Activated CD4-positive, alpha-beta T cell treated with anti-CD3 and anti-CD28 coated beads, Interleukin-2, amount 10 ng/mL, durations not matched to agents 7 days and 5 days (primary cell): ENCODE results near the gene VSTM1. TPM values are rescaled to one million over a fixed set of nuclear protein-coding genes. Genes with fewer than 3 reads are reported as not detected.

Source experiments
- CTCF ChIA-PET: fragments of 350-600 bp; sonication (Branson Sonifier 250); formaldehyde crosslinking; loops from one replicate; lab custom pipeline; 2021; ENCODE audit warnings: antibody characterized with exemption; lab: Charles Lee
- POLR2A ChIA-PET: fragments of 350-600 bp; sonication (Branson Sonifier 250); formaldehyde crosslinking; loops from one replicate; lab custom pipeline; 2021; ENCODE audit warnings: antibody characterized with exemption; lab: Charles Lee
- DNase-seq: peaks from one replicate; pipeline ENCODE4 v3.0.0-alpha.2; 2020
- H3K27ac Mint-ChIP-seq: one replicate; pipeline ENCODE4 v1.8.0; 2021; ENCODE audit warnings: mild to moderate bottlenecking, moderate library complexity, mixed read lengths
- H3K27me3 Mint-ChIP-seq: one replicate; pipeline ENCODE4 v1.8.0; 2021; ENCODE audit warnings: mixed read lengths
- H3K36me3 Mint-ChIP-seq: one replicate; pipeline ENCODE4 v1.8.0; 2021; ENCODE audit warnings: low read depth, mixed read lengths
- H3K4me1 Mint-ChIP-seq: one replicate; pipeline ENCODE4 v1.8.0; 2021; ENCODE audit warnings: mixed read lengths
- H3K4me3 Mint-ChIP-seq: one replicate; pipeline ENCODE4 v1.8.0; 2021; ENCODE audit warnings: mild to moderate bottlenecking, moderate library complexity, mixed read lengths
- H3K9me3 Mint-ChIP-seq: one replicate; pipeline ENCODE4 v1.8.0; 2021; ENCODE audit warnings: mixed read lengths
- total RNA-seq, 2 experiments: library from RNA; stranded (reverse); gene quantifications; one replicate each; pipeline ENCODE4 v1.2.3, GENCODE V29; 2021

The VSTM1 gene
- total RNA-seq, 2 experiments from 2014 or later: not detected

GRCh38 chr19:54021363-54021762 lies 42.3 kb downstream of the VSTM1 start:
- no peak for DNase-seq
- Mint-ChIP-seq H3K27me3 (peaks cover 14% of the 10 kb centered on the region), H3K27ac (no peak overlapping the region), H3K4me1 (peaks cover 11% of the 10 kb centered on the region), H3K4me3 (no peak overlapping the region), H3K9me3 (no peaks in the 10 kb centered on the region), H3K36me3 (no peaks in the 10 kb centered on the region)
- ChIA-PET POLR2A (no interaction called here), CTCF (no interaction called here)

DNA sequence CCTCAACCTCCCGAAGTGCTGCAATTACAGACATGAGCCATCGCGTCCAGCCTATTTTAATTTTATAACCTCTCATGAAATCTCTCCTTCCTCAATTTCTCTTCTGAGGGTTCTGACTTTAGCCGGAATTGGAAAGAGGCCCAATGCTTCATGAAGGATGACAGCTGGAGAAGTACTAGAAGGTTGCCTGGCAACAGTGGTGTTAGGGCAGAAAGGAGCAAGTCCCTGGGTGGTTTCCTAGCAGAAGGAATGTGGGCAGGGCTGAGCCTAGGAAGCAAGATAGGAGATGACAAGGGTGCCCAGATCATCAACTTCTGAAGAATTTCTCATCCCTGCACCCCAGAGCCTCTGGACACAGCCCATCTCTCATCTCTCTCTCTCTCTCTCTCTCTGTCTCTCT lies 46.4 kb downstream of the VSTM1 start:
- H3K27ac Mint-ChIP-seq: no peak overlapping the region
- ChIA-PET CTCF (no interaction called here), POLR2A (no interaction called here)
- H3K4me1 Mint-ChIP-seq: peaks cover 7% of the 10 kb centered on the region
- DNase-seq: no peak
- H3K27me3 Mint-ChIP-seq: peaks cover 6% of the 10 kb centered on the region
- H3K9me3 Mint-ChIP-seq: no peaks in the 10 kb centered on the region
- no peak overlapping the region for H3K4me3 Mint-ChIP-seq
- no peaks in the 10 kb centered on the region for H3K36me3 Mint-ChIP-seq

- Mint-ChIP-seq H3K9me3 (no peaks in the 10 kb centered on the region), H3K4me1 (peaks cover 2% of the 10 kb centered on the region), H3K36me3 (no peaks in the 10 kb centered on the region), H3K4me3 (no peak overlapping the region), H3K27ac (no peak overlapping the region), H3K27me3 (peaks cover 2% of the 10 kb centered on the region)
- CTCF ChIA-PET: interaction anchor here (1.2 kb wide), 1 partner anchor 13 kb away, joined by 3 read pairs; no protein-coding TSS in a partner anchor
- no peak for DNase-seq
- POLR2A ChIA-PET: no interaction called here
Observed at GRCh38 chr19:54014920-54015560, 48.7 kb downstream of the VSTM1 start.

DNA sequence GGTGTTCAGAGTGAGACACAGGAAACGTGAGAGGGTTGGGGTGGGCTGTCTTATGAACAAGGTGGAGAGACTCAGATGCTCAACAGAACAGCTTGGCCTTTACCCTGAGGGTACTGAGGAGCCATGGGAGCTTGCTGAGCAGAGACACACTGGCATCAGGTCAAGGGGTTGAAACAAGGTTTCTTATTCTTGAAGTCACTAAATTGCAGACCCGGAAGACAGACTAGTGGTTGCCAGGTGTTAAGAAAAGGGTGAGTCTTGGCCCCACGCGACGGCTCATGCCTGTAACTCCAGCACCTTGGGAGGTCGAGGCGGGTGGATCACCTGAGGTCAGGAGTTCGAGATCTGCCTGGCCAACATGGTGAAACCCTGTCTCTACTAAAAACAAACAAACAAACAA lies 49.8 kb downstream of the VSTM1 start:
- Mint-ChIP-seq H3K27ac (no peak overlapping the region), H3K4me1 (no peaks in the 10 kb centered on the region), H3K27me3 (peaks cover 2% of the 10 kb centered on the region), H3K36me3 (no peaks in the 10 kb centered on the region), H3K9me3 (no peaks in the 10 kb centered on the region), H3K4me3 (no peak overlapping the region)
- ChIA-PET POLR2A (no interaction called here), CTCF (no interaction called here)
- no peak for DNase-seq

DNA sequence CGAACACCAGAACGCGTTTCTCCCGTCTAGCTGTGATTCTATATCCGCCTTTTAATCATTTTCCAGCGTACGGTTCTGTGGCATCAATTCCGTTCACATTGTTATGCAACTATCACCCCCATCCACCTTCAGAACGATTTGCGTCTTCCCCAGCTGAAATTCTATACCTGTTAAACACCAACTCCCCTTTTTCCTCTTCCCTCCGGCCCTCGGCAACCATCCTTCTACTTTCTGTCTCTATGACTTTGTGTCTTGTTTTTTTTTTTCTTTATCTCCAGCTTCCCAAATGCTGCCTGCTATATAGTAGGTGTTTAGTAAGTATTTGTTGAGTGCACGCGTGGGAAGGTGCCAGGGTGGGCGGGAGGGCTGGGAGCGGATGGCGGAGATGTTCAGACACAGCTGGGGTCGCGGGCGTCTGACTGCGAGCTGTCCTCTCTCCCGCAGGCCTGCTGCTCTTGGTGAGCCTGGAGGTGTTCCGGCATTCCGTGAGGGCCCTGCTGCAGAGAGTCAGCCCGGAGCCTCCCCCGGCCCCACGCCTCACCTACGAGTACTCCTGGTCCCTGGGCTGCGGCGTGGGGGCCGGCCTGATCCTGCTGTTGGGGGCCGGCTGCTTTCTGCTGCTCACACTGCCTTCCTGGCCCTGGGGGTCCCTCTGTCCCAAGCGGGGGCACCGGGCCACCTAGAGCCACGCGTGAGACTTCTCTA lies 52.0 kb downstream of the VSTM1 start:
- CTCF ChIA-PET: interaction anchor here (0.6 kb wide), 1 partner anchor 10 kb away, joined by 3 read pairs; no protein-coding TSS in a partner anchor
- Mint-ChIP-seq H3K27ac (no peak overlapping the region), H3K36me3 (no peaks in the 10 kb centered on the region), H3K27me3 (peaks cover 3% of the 10 kb centered on the region), H3K4me3 (no peak overlapping the region), H3K9me3 (no peaks in the 10 kb centered on the region), H3K4me1 (peaks cover 2% of the 10 kb centered on the region)
- POLR2A ChIA-PET: no interaction called here
- no peak for DNase-seq

GRCh38 chr19:54010474-54010873 lies 53.2 kb downstream of the VSTM1 start:
- Mint-ChIP-seq H3K4me1 (peaks cover 2% of the 10 kb centered on the region), H3K4me3 (no peak overlapping the region), H3K9me3 (no peaks in the 10 kb centered on the region), H3K27ac (no peak overlapping the region), H3K27me3 (peaks cover 3% of the 10 kb centered on the region), H3K36me3 (no peaks in the 10 kb centered on the region)
- no peak for DNase-seq
- ChIA-PET POLR2A (no interaction called here), CTCF (no interaction called here)

GRCh38 chr19:54009440-54009839 lies 54.3 kb downstream of the VSTM1 start:
- H3K9me3 Mint-ChIP-seq: no peaks in the 10 kb centered on the region
- POLR2A ChIA-PET: no interaction called here
- peaks cover 2% of the 10 kb centered on the region for H3K4me1 Mint-ChIP-seq
- H3K36me3 Mint-ChIP-seq: no peaks in the 10 kb centered on the region
- no peak for DNase-seq
- H3K27me3 Mint-ChIP-seq: peaks cover 3% of the 10 kb centered on the region
- H3K4me3 Mint-ChIP-seq: no peak overlapping the region
- CTCF ChIA-PET: interaction anchor here (0.6 kb wide), 1 partner anchor 22 kb away, joined by 3 read pairs; no protein-coding TSS in a partner anchor
- no peak overlapping the region for H3K27ac Mint-ChIP-seq

DNA sequence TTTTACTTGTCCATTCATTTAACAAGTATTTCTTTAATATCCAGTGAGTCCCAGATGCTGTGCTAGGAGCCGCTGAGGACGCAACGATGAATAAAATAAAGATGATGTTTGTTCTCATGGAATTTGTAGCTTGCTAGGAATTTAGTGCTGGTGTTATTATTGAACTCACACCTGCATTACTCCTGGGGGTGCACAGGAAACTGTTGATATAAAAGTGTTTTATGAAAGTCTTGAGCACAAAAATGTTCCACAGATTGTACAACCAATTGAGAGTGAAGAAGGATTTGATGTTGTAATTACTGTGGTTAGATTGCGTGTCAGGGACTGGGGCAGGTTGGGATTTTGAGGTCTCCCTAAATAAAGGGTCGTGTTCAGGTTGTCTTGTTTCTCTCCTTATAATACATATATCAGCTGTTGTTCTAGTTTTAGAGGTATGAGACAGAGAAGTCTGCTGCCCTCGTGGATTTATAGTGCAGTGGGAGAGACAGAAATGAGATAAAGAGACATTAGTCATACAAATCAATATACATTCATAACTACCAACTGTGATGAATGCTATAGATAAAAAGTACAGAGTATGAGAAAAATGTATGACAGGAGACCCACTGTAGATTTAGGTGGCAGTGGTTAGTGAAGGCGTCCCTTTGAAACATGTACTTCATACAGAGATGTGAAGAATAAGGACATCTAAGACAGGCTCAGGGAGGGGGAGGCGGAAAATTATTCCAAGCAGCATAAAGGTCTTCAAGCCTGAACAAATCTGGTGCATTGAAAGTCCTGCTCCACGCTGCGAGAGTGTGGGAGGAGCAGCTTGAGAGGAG lies 61.0 kb downstream of the VSTM1 start:
- DNase-seq: no peak
- Mint-ChIP-seq H3K4me3 (no peak overlapping the region), H3K27me3 (no peaks in the 10 kb centered on the region), H3K36me3 (no peaks in the 10 kb centered on the region), H3K27ac (no peak overlapping the region), H3K4me1 (no peaks in the 10 kb centered on the region), H3K9me3 (no peaks in the 10 kb centered on the region)
- ChIA-PET POLR2A (no interaction called here), CTCF (no interaction called here)

DNA sequence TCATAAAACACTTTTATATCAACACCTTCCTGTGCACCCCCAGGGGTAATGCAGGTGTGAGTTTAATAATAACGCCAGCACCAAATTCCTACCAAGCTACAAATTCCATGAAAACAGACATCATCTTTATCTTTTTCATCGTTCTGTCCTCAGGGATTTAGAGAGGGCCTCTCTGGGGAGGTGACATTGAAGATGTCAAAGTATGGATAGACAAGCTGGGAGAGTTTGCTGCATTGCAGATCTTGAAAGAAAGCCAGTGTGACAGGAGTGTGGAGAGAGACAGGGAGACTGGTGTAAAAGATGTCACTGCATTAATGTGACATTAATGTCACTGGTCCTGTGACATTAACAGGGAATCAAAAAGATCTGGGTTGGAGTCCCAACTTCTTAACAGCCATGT lies 62.2 kb downstream of the VSTM1 start:
- no peak for DNase-seq
- Mint-ChIP-seq H3K27me3 (peaks cover 2% of the 10 kb centered on the region), H3K27ac (no peak overlapping the region), H3K4me3 (no peak overlapping the region), H3K4me1 (no peaks in the 10 kb centered on the region), H3K36me3 (no peaks in the 10 kb centered on the region), H3K9me3 (no peaks in the 10 kb centered on the region)
- CTCF ChIA-PET: interaction anchor here (0.7 kb wide), 1 partner anchor 10 kb away, joined by 3 read pairs; no protein-coding TSS in a partner anchor
- POLR2A ChIA-PET: no interaction called here

DNA sequence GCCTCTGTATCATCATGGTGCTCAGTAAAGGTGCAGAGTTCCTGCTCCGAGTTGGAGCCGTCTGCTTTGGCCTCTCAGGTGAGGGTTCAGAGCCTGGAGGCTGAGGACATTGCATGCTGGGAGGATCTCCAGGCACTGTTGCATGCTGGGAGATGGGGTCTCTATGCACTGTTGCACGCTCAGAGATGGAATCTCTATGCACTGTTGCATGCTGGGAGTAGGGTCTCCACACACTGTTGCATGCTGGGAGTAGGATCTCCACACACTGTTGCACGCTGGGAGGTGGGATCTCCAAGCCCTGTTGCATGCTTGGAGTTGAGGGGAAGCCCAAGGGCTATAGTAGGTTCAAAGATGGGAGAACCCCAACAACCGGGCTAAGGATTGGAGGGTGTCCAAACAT lies 64.0 kb downstream of the VSTM1 start:
- Mint-ChIP-seq H3K36me3 (no peaks in the 10 kb centered on the region), H3K27me3 (peaks cover 15% of the 10 kb centered on the region), H3K27ac (no peak overlapping the region)

DNA sequence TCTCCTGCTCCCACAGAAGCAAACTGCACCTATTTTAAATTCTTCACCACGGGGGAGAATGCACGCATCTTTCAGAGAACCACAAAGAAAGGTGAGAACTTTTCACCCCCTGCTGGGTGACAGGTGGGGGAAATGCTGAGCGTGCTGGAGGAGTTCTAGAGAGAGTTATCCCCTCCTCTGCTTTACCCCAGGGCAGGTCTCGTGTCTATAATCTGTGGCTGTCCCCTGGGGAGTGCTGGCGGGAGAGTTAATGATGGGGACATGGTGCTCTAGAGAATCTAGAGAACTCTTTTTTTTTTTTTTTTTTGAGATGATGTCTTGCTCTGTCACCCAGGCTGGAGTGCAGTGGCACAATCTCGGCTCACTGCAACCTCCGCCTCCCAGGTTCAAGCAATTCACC lies 65.5 kb downstream of the VSTM1 start:
- POLR2A ChIA-PET: no interaction called here
- Mint-ChIP-seq H3K36me3 (no peaks in the 10 kb centered on the region), H3K4me1 (no peaks in the 10 kb centered on the region), H3K4me3 (no peak overlapping the region), H3K9me3 (no peaks in the 10 kb centered on the region), H3K27me3 (peaks cover 29% of the 10 kb centered on the region), H3K27ac (no peak overlapping the region)
- CTCF ChIA-PET: no interaction called here
- DNase-seq: no peak

More for the DNA sequence above, 64.0 kb downstream of the VSTM1 start:
- Mint-ChIP-seq H3K4me1 (no peaks in the 10 kb centered on the region), H3K9me3 (no peaks in the 10 kb centered on the region), H3K4me3 (no peak overlapping the region)
- ChIA-PET POLR2A (no interaction called here), CTCF (no interaction called here)
- DNase-seq: no peak

DNA sequence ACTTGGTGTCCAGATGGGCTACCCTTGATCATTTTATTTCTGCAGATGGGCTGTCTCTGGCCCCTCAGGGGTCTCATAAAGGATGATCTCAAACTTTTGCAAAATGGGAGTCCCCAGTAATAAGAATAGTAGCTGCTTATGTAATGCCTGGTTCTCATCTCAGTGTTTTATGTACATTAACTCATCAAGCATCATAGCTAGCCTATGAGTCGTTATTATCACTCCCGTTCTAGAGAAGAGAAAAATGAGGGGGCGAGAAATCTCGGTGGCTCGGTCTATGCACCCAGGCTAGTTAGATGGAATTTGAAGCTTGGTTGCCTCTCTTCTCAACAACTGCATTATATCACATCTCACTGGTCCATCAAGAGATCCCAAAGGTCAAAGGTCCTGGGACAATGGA lies 68.9 kb downstream of the VSTM1 start:
- no peaks in the 10 kb centered on the region for H3K9me3 Mint-ChIP-seq
- DNase-seq: no peak
- H3K4me3 Mint-ChIP-seq: no peak overlapping the region
- no peak overlapping the region for H3K27ac Mint-ChIP-seq
- CTCF ChIA-PET: interaction anchor here (0.9 kb wide), 1 partner anchor 202 kb away, joined by 3 read pairs; no protein-coding TSS in a partner anchor
- H3K4me1 Mint-ChIP-seq: no peaks in the 10 kb centered on the region
- peaks cover 42% of the 10 kb centered on the region for H3K27me3 Mint-ChIP-seq
- POLR2A ChIA-PET: interaction anchor here (0.6 kb wide), 1 partner anchor 1787 kb away, joined by 6 read pairs; no protein-coding TSS in a partner anchor
- no peaks in the 10 kb centered on the region for H3K36me3 Mint-ChIP-seq

- Mint-ChIP-seq H3K4me1 (no peaks in the 10 kb centered on the region), H3K36me3 (no peaks in the 10 kb centered on the region), H3K9me3 (no peaks in the 10 kb centered on the region), H3K27ac (no peak overlapping the region), H3K4me3 (no peak overlapping the region), H3K27me3 (peaks cover 42% of the 10 kb centered on the region)
- no peak for DNase-seq
- ChIA-PET POLR2A (no interaction called here), CTCF (no interaction called here)
Observed at GRCh38 chr19:53993448-53993847, 70.2 kb downstream of the VSTM1 start.
